Skeletal muscle cell (primary cell): ENCODE measurements around the gene PRSS57.
"Not testable (repeated sequence)": the region's sequence is repeated elsewhere in the genome, so short reads cannot be mapped to it uniquely, and the experiment has no call there.

Source experiments
- DNase-seq: peaks from one replicate; pipeline ENCODE4 v3.0.0-alpha.2; 2010; ENCODE audit warnings: low read depth
- H3K4me3 ChIP-seq: 2 replicates; pipeline ENCODE4 v1.5.1; 2011; ENCODE audit warnings: low read depth, mild to moderate bottlenecking, control low read depth, low read length, moderate library complexity

PRSS57 gene

DNA sequence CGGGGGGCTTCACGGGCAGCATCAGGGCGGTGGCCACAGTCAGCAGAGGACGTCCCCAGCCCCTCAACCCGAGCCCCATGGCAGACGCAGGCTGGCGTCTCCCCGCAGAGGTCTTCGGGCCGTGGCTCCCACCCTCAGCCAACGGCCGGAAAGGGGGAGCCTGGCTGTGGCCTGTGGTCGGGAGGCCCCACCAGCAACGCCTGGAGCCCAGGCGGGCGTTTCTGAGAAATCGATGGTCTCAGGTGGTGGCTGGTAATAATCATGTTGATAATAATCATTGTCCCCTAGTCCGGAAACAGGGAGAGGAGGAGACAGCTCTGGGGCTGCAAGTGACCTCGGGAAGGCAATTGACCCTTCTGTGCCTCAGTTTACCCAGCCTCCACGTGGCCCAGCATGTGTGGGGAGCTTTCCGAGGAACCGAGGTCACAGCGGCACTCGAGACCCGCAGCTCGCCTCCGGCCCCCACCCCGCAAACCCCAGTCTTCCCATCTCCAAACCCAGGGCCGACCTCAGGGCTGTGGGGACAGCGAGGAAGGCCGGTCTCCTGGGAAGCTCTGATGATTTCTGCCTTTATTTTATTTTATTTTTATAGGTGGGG is at the start of gene PRSS57:
Gene PRSS57 (minus strand): TSS at position 101 of the 598 bp plus-strand sequence. CDS start 22 bp downstream, at position 79.
- no peak within 1 kb of the TSS for H3K4me3 ChIP-seq
- DNase-seq, result no peak

DNA sequence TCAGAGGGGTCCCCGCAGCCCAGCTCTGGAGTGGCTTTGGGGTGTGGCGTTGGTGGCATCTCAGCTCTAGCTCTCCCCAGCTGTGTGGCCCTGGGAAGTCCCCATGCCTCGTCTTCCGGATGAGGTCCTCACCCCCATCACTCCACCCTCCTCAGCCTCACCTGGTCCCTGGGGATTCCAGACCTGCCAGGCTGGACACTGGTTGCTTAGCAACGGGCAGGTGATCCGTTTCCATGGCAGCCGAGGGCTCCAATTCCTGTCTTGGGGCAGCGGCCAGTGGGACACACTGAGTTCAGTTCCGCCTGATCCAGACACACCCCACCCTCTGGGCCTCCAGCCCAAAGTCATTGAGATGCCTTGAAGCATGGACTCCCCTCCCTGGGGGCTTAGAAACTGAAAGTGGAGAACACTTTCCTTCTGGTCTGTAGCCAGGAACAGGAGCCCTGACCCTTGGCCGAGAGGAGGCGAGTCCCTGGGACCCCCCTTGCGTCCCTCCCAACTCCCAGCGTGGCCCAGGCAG is 48.0 kb upstream of the PRSS57 start:
- H3K4me3 ChIP-seq, result no peak overlapping the region
- no peak for DNase-seq

DNA sequence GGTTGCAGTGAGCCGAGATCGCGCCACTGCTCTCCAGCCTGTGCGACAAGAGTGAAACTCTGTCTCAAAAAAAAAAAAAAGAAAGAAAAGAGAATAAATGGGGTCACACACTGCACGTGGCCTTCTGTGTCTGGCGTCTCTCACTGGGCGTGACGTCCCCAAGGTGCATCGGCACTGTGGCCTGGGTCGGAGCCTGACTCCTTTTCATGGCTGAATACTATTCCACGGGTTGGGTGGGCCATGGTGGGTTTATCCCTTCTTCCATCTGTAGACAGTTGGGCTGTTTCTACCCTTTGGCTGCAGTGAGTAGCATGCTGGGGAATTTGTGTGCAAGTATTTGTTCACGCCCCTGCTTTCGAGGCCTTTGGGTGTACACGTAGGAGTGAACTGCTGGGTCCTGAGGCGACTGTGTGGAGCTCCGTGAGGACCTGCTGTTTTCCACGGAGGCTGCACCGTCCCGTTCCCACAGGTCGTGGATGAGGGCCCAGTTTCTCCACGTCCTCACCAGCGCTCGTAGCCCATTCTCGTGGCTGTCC is 47.4 kb upstream of the PRSS57 start:
- no peak overlapping the region for H3K4me3 ChIP-seq
- no peak for DNase-seq

DNA sequence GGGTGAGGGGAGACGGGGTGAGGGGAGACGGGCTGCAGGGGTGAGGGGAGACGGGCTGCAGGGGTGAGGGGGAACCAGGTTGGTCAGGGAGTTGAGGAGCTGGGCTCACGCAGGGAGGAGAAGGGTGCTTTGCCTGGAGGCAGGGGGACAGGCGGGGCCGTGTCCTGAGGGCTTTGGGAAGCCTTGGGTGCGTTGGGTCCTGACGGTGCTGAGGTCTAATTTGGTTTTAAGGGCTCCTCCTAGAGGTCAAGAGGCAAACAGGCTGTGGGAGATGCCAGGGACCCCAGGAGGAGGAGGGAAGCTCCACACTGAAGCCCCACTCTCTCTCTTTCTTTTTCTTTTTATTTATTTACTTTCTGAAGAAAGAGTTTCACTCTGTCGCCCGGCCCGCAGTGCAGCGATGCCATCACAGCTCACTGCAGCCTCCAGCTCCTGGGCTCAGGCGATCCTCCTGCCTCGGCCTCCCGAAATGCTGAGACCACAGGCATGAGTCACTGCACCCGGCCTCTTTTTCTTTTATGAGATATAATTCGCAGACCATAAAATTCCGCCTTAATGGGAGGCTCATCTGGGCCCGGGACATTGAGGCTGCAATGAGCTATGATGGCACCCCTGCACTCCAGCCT is 46.4 kb upstream of the PRSS57 start:
- no peak for DNase-seq
- H3K4me3 ChIP-seq, result no peak overlapping the region

DNA sequence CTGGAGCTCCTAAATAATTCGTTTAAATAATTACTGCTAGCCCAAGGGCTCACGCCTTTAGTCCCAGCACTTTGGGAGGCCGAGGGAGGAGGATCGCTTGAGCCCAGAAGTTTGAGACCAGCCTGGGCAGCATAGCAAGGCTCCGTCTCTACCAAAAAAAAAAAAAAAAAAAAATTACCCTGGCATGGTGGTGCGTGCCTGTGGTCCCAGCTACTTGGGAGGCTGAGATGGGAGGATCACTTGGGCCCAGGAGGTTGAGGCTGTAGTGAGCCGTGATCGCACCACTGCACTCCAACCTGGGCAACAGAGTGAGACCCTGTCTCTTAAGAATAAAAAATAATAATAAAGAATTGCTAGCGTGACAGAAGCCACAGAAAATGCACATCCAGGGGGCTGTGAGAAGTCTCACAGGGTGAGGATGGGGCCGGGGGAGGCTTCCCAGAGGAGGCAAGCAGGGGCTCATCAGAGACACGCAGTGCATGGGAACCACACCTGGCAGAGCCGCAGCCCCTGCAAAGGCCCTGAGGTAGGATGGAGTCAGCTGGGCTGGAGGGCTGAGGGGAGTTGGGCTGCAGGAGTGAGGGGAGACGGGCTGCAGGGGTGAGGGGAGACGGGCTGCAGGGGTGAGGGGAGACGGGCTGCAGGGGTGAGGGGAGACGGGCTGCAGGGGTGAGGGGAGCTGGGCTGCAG is 45.7 kb upstream of the PRSS57 start:
- not testable (repeated sequence) for DNase-seq, H3K4me3 ChIP-seq

DNA sequence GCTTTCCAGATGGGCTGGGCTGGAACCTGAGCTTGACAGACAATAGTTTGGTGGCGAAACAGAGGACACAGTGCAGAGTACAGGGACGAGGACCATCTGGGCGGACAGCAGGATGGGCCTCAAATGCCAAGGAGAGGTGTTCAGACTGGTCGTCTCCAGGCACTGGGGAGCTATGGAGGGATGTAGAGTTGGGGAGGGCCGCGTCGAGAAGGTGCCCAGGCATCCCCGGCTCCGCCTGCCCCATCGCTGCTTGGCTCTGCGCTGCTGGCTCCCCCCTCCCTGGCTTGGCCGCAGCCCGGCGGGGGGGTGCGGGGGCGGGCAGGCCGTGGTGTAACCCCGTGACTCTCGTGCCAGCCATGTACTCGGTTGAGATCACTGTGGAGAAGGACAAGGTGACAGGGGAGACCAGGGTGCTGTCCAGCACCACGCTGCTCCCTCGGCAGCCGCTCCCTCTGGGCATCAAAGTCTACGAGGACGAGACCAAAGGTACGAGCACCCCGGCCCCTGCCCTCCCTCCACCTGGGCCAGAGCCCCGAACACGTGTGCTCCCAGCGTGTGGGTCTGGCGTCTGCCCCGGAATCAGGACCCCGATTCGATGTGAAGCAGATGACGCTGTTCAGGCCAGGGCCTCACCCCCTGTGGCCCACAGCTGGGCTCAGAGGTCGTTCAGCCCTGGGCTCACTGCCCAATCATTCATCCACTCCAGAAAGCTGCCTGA is 44.9 kb upstream of the PRSS57 start:
- DNase-seq, result no peak
- H3K4me3 ChIP-seq, result no peak overlapping the region

DNA sequence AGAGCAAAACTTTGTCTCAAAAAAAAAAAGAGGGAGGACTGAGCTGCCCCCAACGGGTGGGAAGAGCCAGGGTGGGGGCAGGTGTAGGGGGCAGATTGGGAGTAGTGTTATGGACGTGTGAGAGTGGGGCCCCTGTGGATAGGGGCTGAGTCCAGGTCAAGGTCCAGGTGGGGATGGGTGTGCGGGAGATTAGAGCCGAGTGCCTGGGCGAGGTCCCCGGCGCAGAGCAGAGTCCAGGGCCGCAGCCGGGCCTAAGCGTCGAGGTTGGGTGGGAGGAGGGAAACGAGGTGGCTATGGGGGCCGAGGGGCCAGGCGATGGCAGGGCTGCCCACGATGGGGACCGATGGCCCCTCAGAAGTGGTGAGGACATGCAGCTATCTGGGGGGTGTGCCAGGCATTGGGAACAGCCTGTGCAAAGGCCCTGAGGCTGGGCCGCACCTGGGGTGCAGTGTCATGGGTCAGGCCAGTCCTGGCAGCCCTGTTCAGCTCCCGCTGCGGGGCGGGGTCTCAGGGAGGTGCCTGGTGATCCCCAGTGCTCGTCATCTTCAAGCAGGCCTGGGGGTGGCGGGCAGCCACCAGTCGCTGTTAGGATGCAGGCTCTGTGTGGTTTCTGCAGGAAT is 43.4 kb upstream of the PRSS57 start:
- no peak for DNase-seq
- no peak overlapping the region for H3K4me3 ChIP-seq

DNA sequence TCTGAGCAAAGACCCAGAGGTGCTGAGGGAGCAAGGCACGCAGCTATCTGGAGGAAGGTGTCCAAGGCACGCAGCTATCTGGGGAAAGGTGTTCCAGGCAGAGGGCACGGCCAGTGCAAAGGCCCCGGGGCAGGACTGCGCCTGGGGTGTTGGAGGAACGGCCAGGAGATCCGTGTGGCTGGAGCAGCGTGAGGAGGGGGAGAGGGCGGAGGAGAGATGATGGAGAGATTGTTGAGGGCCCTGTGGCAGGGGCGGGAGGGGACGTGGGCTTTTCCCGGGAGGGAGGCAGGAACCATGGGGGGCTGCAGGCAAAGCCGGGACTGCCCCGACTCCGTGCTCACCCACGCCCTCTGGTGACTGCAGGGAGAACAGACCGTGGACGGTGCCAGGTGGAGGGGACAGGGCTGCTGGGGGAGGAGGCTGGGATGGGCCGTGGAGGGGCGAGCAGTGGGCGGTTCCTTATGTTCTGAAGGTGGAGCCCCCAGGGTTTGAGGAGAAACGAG is 42.4 kb upstream of the PRSS57 start:
- no peak overlapping the region for H3K4me3 ChIP-seq
- DNase-seq, result no peak

DNA sequence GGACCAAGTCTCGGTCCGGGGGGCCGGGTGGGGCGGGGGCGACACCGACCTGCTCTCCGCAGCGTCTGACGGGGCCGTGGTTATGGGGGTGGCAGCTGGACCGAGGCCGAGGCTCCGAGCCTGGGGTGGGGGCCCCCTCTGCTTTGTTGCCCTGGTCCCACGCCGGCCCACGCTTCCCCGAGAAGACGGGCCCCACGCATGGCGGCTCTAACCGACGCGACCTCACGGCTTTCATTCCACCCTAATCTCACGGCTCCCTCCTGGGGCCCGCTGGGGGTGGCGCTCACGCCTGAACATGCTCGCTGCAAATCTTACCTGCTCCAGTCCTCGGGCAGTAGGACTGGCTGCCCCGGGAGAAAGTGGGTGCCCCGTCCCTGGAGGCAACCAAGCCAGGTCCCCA is 40.9 kb upstream of the PRSS57 start:
- DNase-seq, result no peak
- H3K4me3 ChIP-seq, result no peak overlapping the region

DNA sequence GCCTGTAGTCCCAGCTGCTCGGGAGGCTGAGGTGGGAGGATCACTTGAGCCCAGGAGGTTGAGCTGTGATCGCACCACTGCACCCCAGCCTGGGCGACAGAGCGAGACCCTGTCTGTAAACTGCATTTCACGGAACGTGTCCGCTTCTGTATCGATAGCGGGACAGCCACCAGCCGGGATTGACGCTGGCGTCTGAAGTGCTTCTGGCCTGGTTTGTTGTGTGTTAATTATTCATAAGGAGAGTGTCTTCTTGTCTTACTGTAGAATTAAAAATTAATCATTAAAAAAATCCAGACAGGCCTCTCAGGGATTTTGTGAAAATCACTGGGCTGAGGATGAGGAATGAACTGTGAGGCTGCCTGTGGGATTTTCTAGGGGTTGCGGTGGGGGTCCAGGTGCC is 39.5 kb upstream of the PRSS57 start:
- no peak overlapping the region for H3K4me3 ChIP-seq

DNA sequence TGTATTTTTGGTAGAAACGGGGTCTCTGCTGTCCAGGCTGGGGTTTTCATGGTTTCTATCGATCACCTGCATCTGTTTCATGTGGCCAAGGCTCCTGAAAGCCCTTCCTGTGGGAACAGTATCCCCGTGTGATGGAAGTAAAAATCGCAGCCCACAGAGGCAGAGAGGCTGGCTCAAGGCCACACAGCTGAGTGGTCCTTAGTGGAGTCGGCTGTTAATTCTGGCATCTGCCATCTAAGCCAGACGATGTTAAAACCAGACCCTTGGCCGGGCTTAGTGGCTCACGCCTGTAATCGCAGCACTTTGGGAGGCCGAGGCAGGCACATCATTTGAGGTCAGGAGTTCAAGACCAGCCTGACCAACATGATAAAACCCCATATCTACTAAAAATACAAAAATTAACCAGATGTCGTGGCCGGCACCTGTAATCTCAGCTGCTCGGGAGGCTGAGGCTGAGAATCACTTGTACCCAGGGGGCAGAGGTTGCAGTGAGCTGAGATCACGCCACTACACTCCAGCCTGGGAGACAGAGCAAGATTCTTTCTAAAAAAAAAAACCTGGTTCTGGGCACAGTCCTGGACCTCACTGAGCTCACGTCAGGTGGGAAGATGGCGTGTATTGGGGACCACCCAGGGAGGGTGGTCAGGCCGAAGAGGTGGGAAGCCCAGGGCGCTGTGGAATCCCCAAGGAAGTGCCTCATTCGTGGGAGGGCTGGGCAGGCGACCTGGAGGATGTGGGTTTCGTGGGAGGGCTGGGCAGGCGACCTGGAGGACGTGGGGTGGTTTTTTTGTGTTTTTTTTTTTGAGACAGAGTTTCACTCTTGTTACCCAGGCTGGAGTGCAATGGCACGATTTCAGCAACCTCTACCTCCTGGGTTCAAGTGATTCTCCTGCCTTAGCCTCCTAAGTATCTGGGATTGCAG is 37.2 kb upstream of the PRSS57 start:
- no peak for DNase-seq

More for the DNA sequence above, 39.5 kb upstream of the PRSS57 start:
- DNase-seq, result no peak

DNA sequence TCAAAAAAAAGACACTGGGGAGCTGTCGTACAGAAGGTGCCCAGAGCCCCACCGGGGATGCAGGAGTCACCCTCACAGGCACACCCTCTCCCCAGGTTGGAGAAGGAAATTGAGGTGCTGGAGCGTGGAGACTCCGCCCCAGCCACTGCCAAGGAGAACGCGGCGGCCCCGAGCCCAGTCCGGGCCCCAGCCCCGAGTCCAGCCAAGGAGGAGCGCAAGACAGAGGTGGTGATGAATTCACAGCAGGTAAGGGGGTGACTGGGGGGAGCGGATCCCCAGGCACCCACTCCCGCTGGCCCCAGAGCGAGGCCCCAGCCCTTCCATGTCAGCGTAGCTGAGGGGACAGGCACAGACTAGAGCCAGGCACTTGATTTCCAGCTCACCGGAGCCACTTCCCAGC is 35.7 kb upstream of the PRSS57 start:
- no peak overlapping the region for H3K4me3 ChIP-seq
- DNase-seq, result no peak

More for the DNA sequence above, 37.2 kb upstream of the PRSS57 start:
- no peak overlapping the region for H3K4me3 ChIP-seq

DNA sequence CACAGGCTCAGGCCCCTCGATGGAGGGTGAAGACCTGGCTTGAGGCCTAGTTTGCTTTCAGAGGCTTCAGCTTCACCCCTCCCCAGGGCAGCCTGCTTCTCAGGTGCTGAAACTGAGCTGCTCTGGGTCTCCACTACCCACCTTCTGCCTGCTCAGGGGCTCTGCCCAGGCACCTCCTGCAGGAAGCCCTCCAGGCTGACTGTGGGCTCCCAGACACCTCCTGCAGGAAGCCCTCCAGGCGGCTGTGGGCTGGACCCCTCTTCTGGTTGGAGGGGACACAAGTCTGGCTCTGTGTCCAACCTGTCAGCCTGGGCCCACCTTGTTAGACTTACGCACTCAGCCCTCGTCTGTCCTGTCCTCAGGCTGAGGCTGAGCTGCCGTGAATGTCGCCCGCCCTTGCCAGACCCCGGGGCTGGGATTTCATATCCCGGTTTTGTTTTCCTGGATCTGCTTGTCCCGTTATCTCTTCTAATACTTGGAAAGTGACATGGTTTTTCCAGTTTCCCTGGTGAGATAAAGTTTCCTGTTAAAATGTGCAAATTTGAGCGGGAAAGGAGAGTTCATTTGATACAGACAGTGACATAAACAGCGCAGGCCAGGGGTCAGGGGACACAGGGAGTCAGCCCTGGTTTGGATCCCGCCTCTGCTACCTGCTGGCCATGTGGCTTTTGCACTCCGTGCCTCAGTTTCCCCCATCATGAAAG is 34.9 kb upstream of the PRSS57 start:
- H3K4me3 ChIP-seq, result no peak overlapping the region
- no peak for DNase-seq

DNA sequence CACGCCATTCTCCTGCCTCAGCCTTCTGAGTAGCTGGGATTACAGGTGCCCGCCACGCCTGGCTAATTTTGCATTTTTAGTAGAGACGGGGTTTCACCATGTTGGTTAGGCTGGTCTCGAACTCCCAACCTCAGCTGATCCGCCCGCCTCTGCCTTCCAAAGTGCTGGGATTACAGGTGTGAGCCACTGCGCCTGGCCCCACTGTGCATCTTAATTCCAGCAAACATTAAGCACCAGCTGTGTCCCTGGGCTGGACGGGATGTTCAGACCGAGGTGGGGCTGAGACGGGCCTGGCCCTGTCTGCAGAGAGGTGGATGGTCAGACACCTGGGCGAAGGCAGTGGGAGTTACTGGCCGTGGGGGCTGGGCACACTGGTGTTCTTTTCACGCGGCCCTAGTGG is 34.3 kb upstream of the PRSS57 start:
- not testable (repeated sequence) for DNase-seq

DNA sequence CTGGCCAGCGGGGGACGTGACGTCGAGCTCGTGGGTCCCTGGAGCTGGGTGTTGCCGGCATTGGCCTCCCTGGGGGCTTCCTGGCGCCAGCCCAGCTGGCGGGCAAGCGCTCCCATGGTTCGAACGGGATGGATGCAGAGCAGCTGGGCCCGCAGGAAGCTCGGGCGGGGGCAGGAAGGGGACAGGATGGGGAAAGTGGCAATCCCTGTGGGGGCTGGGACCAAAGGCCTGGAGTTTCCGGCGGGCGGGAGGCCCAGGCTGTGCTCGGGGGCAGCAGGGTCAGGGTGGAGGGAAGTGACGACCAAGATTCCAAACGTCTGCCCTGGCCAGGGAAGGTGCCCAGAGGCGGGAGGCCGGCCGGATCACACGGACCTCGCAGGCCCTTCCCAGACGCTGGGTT is 32.8 kb upstream of the PRSS57 start:
- H3K4me3 ChIP-seq, result no peak overlapping the region
- no peak for DNase-seq

More for the DNA sequence above, 34.3 kb upstream of the PRSS57 start:
- not testable (repeated sequence) for H3K4me3 ChIP-seq

DNA sequence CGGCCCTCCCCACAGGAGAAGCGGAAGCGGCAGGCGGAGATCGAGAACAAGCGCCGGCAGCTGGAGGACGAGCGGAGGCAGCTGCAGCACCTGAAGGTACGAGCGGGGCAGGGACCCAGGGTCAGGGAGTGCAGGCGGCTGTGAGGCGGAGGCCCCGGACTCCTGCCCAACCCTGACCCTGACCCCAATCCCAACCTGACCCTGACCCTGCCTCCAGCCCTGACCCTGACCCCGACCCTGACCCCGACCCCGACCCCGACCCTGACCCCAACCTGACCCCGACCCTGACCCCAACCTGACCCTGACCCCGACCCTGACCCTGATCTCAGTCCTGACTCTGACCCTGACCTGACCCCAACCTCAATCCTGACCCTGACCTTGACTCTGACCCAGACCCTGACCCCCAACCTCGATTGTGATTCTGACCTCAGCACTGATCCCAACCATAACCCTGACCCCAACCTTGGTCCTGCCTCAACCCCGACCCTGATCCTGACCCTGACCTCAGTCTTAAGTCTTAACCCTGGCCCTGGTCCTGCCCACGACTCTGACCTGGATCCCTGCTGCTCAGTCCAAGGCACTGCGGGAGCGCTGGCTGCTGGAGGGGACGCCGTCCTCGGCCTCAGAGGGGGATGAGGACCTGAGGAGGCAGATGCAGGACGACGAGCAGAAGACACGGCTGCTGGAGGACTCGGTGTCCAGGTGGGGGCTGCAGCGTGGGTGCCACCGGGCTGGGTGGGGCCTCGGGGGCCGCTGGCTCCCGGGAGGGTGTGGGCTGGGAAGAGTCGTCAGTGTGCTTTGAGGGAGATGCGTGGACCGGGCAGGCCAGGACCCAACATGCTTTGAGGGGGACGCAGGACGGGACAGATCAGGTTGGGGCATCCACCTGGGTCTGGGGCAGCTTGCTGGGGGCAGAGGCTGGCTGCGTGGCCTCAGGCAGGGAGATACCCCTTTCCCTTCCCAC is 32.0 kb upstream of the PRSS57 start:
- no peak overlapping the region for H3K4me3 ChIP-seq
- DNase-seq, result no peak
